Anterior cingulate cortex (tissue), 58 donors: ENCODE measurements around the gene CYB5D1.
A peak's percentile ranks its signal among the peaks of the same experiment; 100 is the strongest.

Source experiments
- DNase-seq, 58 donors: peaks; one replicate each; lab custom pipeline; 2025; lab: John Stamatoyannopoulos, UW

The CYB5D1 gene

GRCh38 chr17:7833011-7833794, 24.6 kb upstream of the CYB5D1 start:
- DNase-seq = no peak

DNA sequence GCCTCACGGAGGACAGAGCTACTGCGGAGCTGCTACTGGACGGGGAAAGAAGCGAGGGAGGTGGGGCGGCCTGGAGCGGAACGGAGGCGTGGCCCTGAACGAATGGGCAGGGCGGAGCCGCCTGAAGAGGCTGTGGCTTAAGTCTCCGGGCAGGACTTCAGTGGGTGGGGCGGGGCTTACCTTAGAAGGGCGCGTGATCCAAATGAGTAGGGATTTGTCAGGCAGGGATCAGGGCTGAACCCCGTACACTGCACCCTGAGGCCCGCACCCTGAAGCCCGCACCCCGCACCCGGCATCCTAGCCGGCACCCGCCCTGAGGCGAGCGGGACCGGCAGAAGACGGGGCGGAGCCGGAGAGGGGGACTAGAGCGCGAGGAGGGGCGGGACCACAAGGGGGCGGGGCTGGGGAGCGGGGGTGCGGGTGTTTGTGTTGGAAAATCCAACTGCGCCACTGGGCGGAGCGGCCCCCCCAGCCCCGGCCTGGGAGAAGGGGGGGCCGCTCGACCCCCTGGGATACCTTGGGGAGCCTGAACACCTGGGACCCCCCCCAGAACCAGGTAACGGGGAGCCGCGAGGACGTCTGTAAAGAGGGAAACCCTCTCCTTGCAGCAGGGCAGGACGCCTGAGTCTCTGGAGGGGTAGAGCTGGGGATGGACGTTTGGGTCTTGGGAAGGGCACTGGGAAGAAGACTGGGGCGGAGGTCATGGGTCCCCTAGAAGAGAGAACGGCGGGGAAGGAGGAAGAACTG, 23.8 kb upstream of the CYB5D1 start, which contains the start of gene KDM6B:
TSS of gene KDM6B (plus strand) at position 423 of the 747 bp plus-strand sequence. CDS start 11,338 bp downstream, outside the sequence.
- DNase-seq = peak in 55 of 58 donors; percentile 45 to 94 (median 85)

- DNase-seq = peak in 7 of 58 donors; percentile 37 to 65 (median 52)
Measured at GRCh38 chr17:7834542-7834956, 23.3 kb upstream of the CYB5D1 start.

- peak; percentile 83 to 99 (median 96) for DNase-seq
Measured at GRCh38 chr17:7834957-7835813, 22.6 kb upstream of the CYB5D1 start.

- DNase-seq = peak in 51 of 58 donors; percentile 15 to 81 (median 62)
Measured at GRCh38 chr17:7835814-7836595, 21.8 kb upstream of the CYB5D1 start.

- DNase-seq = peak in 48 of 58 donors; percentile 18 to 80 (median 54)
Measured at GRCh38 chr17:7836596-7837407, 21.0 kb upstream of the CYB5D1 start.

DNA sequence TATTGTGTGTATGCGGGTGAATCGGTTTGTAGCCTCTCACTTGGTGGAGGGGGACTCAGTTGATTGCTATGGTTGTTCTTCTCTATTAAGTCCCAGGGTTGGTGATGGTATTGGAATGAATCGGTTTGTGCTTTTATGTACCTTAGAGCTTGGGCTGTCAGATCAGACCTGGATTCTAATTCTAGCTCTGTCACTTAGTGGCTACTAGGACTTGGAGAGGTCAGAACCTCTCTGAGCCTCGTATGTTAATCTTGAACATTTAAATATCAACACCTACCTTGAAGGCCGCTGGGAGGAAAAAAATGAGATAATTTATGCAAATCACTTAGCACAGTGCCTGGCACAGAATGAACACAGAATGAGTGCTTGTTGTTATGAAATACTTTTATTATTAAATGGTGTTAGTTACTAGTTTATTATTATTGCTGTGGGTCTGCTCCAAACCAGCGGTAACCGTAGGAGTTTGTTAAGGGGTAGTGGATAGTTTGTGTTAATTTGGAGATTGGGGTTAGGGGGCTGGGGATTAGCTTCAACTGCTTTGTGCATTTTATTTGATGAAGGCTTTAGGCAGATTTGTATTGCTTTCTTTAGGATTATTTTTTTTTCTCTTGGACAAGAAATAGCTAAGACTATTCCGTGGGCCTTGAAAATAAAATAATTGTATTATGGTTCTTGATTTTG, 20.3 kb upstream of the CYB5D1 start:
- DNase-seq = no peak

DNA sequence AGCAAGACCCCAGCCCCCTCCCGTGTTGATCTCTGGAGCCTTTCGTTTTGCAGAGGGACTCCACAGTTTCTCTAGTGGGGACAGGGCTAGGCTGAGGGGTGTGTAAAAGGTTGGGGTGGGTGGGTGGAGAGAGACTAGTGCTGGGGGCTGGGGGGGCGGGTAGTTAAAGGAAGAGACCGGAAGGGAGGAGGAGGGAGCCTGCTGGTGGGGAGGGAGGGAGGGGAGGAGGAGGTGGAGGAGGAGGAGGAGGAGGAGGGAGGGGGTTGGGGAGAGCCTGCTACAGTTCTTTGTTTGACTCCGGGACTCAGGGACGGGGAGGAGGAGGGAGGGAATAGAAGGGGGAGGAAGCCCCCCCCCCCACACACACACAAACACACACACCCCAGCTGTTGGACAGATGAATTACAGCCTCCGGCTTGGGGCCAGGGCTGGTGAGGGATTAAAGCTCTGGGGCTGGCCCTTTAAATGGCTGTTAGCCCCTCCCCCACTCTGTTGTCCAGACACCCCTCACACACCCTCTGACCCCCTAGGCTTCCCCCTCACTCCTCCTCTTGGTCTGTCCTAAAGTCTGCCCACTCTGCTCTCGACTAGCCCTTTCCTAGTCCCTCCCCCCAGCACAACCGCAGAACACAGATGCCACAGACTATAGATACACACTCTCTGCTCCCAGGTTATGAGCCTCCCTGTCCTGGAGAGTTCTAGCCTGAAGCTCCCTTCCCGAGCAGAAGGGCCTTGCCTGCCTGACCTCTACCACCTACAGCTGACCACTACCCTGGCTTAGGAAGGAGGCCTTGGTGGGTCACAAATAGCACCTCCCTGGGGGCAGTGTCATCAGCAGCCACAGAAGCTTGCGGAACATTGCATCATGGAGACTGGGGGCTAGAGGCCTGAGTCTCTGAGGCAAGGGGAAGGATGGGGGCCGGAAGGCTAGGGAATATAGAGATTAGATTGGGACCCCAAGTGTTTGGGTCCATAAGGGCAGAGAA, 19.4 kb upstream of the CYB5D1 start:
- peak in 27 of 58 donors; percentile 15 to 67 (median 50) for DNase-seq

- DNase-seq = no peak
Measured at GRCh38 chr17:7839190-7839875, 18.5 kb upstream of the CYB5D1 start.

GRCh38 chr17:7839876-7840261, 17.9 kb upstream of the CYB5D1 start:
- DNase-seq = peak in 1 of 58 donors; percentile 36

- no peak for DNase-seq
Measured at GRCh38 chr17:7840441-7840840, 17.4 kb upstream of the CYB5D1 start.

DNA sequence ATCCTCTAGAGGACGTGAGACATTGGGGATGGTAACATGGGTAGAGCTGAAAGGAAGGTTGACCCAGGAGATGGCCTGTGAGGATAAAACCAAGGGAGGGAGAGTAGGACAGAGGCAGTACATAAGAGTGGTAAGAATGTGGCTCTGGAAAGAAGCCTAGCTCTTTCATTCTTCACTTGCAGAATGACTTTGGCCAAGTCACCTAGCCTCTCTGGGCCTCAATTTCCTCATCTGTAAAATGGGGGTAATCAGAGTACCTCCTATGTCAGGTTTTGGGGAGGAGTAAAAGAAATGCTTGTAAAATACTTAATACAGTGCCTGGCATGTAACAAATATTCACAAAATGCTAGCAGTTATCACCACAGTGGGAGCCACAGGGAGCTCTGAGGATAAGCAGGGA, 16.9 kb upstream of the CYB5D1 start:
- DNase-seq = no peak

DNA sequence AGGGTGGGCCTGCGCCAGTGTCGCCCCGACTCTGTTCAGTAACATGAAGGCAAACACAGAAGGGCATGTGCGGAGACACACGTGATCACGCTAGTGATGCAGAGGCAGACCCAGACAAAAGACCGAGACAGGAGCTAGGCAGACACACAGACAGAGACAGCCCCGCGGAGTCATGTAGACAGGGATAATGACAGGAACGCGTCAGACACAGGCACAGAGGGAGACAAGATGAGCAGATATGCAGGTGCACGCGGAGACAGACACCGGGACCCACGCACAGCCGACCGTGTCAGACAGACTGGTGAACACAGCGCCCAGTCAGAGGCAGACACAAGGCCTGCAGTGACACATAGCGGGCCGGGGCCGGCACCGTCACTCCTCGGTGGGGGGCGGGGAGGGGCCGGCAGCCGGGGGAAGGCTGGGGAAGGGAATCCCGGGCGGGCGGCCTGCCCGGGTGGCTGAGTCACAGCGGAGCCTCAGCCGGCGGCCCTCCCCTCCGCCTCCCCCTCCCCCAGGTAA, 16.3 kb upstream of the CYB5D1 start:
- peak in 54 of 58 donors; percentile 51 to 96 (median 84) for DNase-seq

DNA sequence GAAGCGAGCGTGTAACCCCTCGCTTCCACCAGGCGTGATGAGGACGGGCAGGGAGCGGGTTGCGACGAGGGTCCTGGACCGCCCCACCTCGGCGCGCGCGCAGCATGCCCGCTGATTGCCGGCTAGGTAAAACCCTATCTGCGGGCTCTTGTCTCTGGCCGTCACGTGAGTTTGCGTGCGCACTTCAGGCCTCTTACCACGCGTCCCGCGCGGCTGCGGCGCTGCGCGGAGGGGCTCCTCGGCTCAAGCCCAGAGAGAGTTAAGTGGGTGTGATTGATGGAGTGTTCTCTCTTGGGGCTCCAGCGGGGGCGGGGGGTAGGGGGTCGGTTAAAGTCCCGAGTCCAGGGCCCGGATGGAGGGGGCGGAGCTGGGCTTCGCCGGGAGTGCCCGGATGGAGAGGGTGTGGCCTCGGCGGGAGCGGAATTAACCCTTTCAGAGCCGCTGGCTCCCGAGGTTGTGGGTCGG, 15.9 kb upstream of the CYB5D1 start:
- DNase-seq = peak; percentile 63 to 96 (median 88)

GRCh38 chr17:7842380-7843256, 15.2 kb upstream of the CYB5D1 start:
- peak in 44 of 58 donors; percentile 31 to 87 (median 62) for DNase-seq
